Fibroblast of villous mesenchyme (primary cell): ENCODE measurements around the gene NUDC. TPM values are rescaled to one million over a fixed set of nuclear protein-coding genes. Genes with fewer than 3 reads are reported as not detected.

Experiments used
- DNase-seq: peaks from one replicate; pipeline ENCODE4 v3.0.0-alpha.2; 2010; ENCODE audit warnings: low read depth
- H3K4me3 ChIP-seq: 2 replicates; pipeline ENCODE4 v1.5.1; 2011; ENCODE audit warnings: low read depth, mild to moderate bottlenecking, low read length
- CTCF ChIP-seq: IDR thresholded peaks from 2 replicates; pipeline ENCODE4 v1.5.1; 2012; ENCODE audit warnings: low read depth, mild to moderate bottlenecking, low read length; ENCODE audit not compliant: insufficient read depth
- total RNA-seq: library from RNA; depleted of rRNA; stranded (reverse); fragments of >200 nt; gene quantifications from 2 replicates; pipeline ENCODE4 v1.2.3, GENCODE V29; 2012

Gene NUDC
- total RNA-seq, 1 donor, result 19.0 TPM

DNA sequence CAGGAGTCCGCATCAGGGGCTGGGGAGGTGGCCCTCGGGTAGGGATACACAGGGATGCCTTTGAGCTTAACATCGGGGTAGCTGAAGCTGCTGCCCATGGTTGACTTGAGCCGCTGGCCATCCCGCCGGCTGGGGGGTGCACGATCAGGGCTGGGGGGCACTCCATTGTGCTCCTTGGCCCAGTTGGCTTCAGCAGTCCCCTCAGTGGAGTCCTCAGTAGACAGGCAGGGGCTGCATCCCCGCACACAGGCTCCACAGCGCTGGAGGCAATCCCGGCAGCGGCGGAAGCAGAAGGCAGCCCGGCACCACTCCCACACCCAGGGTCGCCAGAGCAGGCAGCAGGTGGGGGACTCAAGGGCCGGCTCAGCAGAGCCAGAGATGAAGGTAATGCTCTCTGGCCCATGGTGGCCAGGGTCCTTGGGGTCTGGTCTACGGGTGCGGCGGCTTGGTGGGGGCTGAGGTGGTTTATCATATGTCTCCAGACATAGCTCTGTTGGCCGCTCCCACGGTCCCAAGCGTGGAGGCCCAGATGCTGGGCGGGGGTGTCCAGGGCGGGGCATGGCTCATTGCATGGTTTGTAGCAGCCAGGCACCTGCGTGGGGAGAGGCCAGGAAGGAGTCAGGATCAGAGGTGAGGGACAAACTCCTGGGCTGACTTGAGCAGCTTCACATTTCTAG lies 30.4 kb downstream of the NUDC start:
- no peak for DNase-seq
- no peak for TF ChIP-seq CTCF
- no peak overlapping the region for H3K4me3 ChIP-seq

DNA sequence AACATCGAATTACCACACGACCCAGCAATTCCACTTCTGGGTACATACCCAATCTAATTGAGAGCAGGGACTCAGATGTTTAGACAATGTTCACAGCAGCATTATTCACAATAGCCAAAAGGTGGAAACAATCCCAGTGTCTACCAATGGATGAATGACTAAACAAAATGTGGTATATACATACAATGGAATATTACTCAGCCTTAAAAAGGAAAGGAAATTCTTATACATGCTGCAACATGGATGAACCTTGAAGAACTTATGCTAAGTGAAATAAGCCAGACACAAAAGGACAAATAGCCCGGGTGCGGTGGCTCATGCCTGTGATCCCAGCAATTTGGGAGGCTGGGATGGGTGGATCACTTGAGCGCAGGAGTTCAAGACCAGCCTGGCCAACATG lies 31.8 kb downstream of the NUDC start:
- DNase-seq, result no peak
- no peak for TF ChIP-seq CTCF
- H3K4me3 ChIP-seq, result no peak overlapping the region

DNA sequence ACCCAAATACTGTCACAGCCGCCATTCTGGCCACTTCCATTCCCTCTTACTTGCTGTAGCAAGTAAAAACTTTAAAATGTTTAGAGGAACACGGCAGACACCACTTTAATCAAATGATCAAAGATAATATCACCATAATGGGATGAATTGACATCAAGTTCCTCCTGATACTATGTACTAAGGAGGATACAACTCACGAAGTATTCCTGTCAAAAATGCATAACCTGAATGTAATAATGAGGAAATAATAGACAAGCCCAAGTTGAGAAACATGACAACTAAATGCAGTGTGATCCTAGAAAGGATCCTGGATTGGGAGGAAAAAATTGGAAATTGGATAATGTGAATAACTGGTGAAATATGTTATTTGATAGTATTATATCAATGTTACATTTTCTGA lies 34.8 kb downstream of the NUDC start:
- no peak for DNase-seq
- TF ChIP-seq CTCF, result no peak
- no peak overlapping the region for H3K4me3 ChIP-seq

DNA sequence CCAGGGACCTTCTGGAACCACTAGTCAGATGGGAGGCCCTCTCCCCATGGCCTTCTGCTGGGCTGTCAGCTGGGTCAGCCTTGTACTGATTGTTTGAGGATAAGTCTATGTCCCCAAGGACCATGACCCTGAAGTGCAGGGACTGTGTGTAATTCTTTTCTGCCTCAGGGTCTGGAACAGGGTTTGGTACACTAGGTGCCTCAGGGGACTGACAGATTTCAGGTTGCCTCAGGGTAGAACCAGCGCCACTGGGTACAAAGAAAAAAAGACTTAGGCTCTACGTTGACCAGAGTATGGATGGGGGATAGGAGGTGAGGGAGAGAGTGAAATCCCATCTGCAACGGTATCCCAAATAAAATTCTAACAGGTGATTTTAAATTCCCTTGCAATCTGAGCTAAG lies 35.8 kb downstream of the NUDC start:
- no peak overlapping the region for H3K4me3 ChIP-seq
- DNase-seq, result no peak

DNA sequence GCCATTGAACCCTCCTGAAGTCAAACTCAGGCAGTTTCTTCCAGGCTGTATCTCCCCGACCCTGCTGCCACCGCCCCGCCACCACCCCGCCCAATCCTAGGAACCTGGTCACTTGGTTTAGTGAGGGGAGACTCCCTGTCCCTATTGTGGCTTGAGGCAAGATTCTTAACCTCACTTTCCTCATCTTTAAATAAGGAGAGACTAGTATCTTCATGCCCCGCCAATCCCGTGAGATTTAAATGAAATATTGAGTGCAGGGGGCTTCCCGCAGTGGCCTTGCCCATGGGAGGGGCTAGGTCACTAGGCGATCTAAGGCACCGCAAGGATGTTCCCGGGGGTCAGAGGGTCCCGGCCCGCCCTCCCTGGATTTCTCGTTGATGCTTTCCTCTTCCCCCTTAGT lies 37.7 kb downstream of the NUDC start:
- TF ChIP-seq CTCF, result no peak
- no peak for DNase-seq
- H3K4me3 ChIP-seq, result no peak overlapping the region

More for the DNA sequence above, 35.8 kb downstream of the NUDC start:
- no peak for TF ChIP-seq CTCF

- H3K4me3 ChIP-seq, result peak within 1 kb of the TSS; percentile 52
- no peak for TF ChIP-seq CTCF
- no peak for DNase-seq
These were observed 38.4 kb downstream of the NUDC start, which contains the start of gene KDF1 for GRCh38 chr1:26959722-26960624. KDF1 (minus strand) TSS chr1:26960468; CDS start chr1:26952380, 8,088 bp downstream.
